Raji (cell line): ENCODE measurements around the gene CSPG5.

Experiments used
- POLR2A ChIP-seq: IDR thresholded peaks from 2 replicates; pipeline ENCODE4 v1.6.1; 2011; ENCODE audit warnings: low read depth, low read length, control low read depth; ENCODE audit not compliant: insufficient read depth

Gene CSPG5

DNA sequence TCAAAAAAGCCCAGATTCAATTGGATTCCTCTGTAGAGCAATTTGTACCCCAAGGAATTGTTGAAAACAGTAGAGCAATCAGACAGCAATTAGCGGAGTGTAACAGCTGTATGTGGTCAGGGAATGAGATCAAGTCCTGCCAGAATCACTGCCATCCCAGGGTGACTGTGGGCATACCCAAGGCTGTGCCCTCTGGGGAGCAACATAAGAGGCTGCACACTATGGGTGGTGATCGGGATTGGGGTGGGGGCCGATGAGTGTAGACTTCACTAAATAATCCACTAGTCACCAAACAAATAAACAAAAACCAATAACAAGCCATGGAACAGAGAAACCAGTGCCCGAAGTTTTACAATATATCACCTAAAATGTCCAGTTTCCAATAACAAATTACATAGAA is 53.0 kb downstream of the CSPG5 start:
- TF ChIP-seq POLR2A, result no peak

DNA sequence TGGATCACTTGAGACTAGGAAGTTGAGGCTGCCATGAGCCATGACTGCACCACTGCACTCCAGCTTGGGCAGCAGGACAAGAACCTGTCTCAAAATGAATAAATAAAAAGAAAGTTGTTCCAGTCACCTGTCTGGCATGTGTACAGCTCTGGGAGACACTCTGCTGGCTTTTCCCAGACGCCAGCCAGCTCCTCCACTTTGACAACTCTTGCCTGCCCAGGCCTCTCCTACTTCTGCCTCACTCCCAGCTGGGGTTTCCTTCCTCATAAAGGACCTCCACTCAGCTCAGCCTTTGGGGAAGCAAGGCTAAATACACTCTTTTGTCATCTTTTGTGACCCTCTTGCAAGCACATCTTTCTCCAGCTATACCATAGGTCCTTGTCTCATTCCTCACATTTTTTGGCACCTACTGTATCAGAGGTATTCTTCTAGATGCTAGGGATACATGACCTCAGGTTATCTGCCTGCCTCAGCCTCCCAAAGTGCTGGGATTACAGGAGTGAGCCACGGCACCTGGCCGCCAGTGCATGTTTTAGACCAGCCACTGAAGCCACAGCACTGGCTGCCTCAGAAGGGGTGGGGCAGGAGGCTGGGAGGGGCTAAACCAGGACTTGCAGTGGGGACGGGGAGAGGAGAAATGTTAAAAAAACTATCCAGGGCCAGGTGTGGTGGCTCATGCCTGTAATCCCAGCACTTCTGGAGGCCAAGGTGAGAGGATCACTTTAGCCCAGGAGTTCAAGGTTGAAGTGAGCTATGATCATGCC is 55.2 kb downstream of the CSPG5 start:
- no peak for TF ChIP-seq POLR2A

DNA sequence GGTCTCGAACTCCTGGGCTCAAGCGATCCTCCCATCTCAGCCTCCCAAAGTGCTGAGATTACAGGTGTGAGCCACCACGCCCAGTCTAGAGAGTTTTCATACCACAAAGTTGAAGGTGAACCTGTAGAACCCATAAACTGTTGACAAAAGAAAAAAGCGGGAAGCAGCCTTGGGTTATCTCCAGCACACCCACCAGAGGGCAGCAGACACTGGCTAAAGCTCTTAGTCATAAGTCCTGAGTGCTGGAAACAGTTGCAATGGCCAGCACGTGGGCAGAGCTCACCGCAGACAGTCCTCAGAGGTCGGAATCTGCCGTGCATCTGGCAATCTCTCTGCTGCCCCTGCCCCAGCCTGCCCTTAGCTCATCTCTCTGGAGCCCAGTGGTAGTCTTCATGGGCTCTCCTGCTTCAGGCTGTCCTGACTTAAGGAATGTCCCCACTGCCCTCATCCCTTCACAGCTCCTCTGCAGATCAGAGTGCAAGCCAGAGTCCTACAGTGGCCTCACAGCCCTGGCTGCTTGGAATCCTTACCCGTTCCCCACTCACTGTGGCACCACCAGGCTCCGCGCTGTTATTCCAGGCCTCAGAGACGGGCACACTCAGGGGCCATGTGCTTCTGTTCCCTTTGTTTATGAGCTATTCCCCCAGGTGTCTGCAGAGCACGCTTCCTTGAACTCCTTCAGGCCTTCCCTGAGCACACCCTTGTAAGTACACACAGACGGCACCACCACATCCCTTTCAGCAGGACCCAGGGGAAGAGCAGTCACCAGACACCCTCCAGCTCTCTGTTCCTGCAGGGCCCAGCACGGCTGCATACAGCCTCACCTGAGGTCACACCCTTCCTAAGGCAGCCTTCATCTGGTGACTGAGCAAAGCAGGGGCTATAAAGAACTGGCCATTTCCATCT is 56.3 kb downstream of the CSPG5 start:
- peak; percentile 51 for TF ChIP-seq POLR2A

DNA sequence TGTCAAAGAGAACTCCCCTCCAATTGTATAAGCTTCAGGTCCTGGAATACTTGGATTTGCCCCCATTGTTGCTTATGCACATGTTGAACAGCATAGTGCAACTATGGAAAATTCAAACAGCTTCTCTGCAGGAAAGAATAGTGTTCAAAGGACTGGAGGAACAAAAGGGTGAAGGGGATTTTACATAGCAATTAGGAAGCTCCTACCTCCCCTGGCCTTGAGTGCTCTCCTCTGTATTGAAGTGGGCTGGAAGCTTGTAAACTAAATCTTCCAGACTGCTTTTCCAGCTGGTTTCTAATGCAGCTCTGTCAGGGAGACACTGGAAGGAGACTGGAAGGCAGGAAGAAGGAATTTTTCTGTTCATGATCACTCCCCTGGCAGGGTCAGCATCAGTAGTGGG is 57.9 kb downstream of the CSPG5 start:
- TF ChIP-seq POLR2A, result no peak

DNA sequence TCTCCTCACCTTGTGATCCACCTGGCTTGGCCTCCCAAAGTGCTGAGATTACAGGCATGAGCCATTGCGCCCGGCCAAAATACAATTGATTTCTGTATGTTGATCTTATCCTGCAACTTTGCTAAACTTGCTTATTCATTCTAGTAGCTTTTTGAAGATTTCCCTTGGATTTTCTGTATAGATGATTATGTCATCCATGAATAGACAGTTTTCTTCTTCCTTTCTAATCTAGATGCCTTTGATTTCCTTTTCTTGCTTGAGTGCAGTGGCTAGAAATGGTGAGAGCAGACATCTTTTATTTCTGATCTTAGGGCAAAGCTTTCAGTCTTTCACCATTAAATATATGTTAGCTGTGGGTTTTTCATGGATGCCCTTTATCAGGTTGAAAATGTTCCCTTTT is 60.7 kb downstream of the CSPG5 start:
- TF ChIP-seq POLR2A, result no peak

DNA sequence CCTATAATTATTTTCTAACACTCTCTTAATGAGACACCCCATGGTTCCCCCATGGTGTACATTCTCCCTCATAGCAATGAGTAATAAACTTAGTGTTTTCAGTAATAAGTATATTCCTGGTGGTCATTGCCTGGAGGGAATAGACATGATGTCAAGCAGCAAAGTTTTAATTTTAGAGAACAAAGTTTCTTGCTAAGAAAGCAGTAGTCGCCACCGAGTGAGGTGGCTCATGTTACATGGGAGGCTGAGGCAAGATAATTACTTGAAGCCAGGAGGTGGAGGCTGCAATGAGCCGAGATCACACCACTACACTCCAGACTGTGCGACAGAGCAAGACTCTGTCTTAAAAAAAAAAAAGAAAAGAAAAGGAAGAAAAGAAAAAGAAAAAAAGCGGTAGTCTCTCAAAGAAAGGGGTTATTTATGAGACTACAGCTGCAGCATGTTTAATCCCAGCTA is 62.8 kb downstream of the CSPG5 start:
- TF ChIP-seq POLR2A, result no peak

DNA sequence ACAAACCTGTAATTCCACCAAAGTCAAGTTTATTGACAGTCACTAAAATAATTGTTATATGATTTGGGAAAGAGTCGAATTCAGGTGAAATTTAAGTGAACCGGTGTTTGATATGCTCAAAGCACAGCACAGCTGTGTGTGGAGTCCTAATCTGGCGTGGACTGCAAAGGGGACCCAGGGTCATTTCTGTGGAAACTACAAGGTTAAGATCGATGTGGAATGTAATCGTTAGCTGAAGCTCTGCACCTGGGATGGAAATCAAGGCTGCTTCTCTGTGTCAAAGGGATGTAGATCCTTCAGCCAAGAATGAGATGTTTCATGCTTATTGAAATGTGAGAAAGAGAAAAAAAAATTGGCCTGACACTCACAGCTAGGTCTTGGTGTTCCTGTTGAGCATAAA is 63.6 kb downstream of the CSPG5 start:
- no peak for TF ChIP-seq POLR2A

DNA sequence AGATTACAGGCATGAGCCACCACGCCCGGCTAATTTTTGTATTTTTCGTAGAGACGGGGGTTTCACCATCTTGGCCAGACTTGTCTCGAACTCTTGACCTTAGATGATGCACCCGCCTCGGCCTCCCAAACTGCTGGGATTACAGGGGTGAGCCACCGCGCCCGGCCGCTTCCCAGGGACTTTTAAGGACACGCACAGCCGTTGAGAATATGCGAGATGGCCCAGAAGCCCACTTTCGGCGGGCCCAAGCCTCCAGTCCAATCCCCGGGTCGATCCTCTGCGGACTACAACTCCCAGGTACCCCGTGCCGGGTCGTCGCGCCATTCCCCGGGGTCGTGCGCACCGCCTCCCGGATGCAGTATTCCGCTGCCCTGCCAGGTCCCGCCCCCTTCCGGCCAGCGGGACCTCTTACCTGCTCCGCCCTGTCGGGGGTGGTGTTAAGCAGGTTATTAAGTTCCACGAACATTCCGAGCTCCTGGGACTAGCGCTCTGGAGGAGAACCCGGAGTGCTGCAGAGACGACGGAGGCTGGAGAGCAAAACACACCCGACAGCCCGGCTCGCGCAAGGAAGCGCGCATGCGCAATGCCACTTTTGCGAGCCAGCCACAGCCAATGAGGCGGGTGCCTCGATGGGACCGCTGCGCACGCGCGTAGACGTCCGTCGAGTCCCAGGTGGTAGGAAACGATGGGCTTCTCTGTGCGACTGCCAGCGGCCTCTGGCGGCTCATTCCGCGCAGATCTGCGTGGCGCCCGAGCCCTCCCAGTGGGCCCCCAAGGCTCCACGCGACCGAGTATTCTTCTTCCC is 65.3 kb downstream of the CSPG5 start, which contains the start of gene ELP6:
Gene ELP6, minus strand, starts transcription at position 588 of the 805 bp plus-strand sequence. Its CDS starts 122 bp downstream, at position 466.
- peak; percentile 94 for TF ChIP-seq POLR2A

DNA sequence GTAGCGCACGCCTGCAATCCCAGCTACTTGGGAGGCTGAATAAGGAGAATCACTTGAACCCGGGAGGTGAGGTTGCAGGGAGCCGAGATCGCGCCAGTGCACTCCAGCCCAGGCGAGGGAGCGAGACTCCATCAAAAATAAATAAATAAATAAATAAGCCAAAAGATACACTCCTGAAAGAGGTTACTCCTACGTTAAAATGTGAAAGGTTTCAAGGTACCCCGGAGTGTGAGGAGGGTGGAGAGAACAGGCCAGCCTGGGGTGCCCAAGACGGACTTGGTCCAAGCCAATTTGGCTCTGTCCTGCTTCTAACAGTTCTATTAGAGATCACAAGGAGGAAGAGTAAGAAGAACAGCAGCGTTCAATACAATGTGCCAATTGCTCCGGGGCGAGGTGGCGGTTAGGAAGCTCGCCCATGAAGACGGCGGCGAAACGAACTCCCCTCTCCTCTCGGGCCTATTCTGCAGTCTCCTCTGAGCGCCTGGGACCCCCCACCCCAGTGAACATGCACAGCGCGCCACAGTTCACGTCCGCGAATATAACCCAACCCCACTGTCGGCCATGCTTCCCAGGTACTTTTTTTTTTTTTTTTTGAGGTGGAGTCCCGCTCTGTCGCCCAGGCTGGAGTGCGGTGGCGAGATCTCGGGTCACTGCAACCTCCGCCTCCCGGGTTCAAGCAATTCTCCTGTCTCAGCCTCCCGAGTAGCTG is 66.1 kb downstream of the CSPG5 start:
- no peak for TF ChIP-seq POLR2A
